GM21423 (cell line): ENCODE data around the gene ENHO.
"Not testable (repeated sequence)": the region's sequence is repeated elsewhere in the genome, so short reads cannot be mapped to it uniquely, and the experiment has no call there.

Experiments used
- ATAC-seq: cut with Tn5 transposase; IDR thresholded peaks from one replicate; pipeline ENCODE4 v1.9.1; 2021; ENCODE audit warnings: mild to moderate bottlenecking, moderate library complexity; ENCODE audit not compliant: unreplicated experiment

ENHO gene

DNA sequence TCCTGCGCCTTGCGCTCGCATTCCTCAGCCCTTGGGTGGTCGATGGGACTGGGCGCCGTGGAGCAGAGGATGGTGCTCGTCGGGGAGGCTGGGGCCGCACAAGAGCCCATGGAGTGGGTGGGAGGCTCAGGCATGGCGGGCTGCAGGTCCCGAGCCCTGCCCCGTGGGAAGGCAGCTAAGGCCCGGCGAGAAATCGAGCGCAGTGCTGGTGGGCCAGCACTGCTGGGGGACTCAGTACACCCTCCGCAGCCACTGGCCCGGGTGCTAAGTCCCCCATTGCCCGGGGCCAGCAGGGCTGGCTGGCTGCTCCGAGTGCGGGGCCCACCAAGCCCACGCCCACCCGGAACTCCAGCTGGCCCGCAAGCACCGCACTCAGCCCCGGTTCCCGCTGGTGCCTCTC is 40.0 kb downstream of the ENHO start:
- ATAC-seq: not testable (repeated sequence)

DNA sequence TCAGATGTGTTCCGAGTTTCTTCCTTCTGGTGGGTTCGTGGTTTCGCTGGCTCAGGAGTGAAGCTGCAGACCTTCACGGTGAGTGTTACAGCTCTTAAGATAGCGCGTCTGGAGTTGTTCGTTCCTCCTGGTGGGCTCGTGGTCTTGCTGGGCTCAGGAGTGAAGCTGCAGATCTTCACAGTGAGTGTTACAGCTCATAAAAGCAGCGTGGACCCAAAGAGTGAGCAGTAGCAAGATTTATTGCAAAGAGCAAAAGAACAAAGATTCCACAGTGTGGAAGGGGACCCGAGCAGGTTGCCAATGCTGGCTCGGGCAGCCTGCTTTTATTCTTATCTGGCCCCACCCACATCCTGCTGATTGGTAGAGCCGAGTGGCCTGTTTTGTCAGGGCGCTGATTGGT is 41.2 kb downstream of the ENHO start:
- not testable (repeated sequence) for ATAC-seq

DNA sequence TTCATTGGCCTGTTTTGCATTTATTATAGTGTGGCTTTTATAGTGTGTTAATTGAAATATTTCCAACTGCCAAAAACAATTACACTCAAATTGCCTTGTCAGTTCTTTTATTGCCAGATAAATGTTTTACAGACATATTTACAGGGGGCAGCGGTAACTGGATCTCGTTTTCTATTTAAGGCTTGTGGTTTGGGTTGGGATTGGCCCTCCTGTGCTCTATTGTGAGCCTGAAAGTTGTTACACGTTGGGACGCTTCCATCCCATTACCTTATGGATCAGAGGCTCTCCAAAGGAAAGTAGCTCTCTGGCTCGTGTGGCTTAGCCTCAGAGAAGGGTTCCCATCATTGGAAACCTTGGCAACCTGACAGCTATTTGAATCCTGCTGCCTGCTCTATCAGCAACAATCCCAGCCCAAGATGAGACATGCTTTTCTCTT is 43.3 kb downstream of the ENHO start:
- no peak for ATAC-seq

DNA sequence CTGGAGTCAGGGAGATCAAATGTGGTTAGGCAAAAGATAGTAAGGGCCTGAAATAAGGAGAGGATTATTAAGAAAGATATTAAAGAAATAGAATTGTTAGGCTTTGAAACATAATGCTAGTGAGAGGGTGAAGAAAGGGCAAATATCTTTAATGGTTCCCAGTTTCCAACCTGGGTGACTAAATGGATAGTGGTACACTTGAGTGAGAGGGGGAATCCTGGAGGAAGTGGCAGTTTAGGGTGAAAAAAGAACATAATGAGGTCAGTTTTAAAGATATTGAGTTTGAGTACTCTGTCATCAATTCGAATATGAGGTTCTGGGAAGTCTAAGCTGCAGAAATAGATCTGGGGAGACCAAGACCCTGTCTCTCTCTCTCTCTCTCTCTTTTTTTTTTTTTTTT is 45.2 kb downstream of the ENHO start:
- no peak for ATAC-seq

DNA sequence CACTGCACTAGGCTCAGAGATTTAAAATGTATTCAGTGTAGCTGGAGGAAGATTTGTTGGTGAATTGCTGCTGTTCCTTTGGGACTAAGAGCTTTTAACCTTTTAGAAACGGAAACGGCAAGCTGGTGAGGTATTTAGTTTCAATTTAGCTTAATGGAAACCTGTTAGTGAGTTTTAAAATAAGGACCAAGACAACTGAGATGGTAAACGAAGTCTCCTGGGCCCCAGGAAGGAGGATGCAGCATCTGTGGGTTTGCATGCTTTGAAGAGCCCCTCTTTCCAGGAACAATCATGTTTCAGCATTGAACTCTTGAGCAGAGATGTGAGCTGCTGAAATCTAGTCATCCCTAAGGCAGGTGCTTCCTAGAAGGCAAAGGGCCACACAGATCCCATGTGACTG is 47.7 kb downstream of the ENHO start:
- no peak for ATAC-seq
